ENCODE results near the gene ASTN1. TPM values are rescaled to one million over a fixed set of nuclear protein-coding genes. Genes with fewer than 3 reads are reported as not detected.

The ASTN1 gene
- total and polyA plus RNA-seq, 2 of the 4 experiments (the other 2 are of a cell fraction) = under 0.01 to 0.07 TPM

GRCh38 chr1:176976225-176976624 lies 188.3 kb downstream of the ASTN1 start:
- DNase-seq = no peak
- Histone ChIP-seq H3K9me3 (ENCODE audit: control insufficient read depth, insufficient read depth, low read length) (no peaks in the 10 kb centered on the region), H2AFZ (replicated peaks; ENCODE audit: low read length, poor library complexity) (no peak overlapping the region), H3K56ac (ENCODE audit: extremely low read depth, insufficient read depth, low read length) (no peak overlapping the region), H3K27me3 (ENCODE audit: control insufficient read depth, insufficient read depth, low read length) (no peaks in the 10 kb centered on the region), H4K20me1 (ENCODE audit: insufficient read depth, low read length) (no peaks in the 10 kb centered on the region), H2BK5ac (ENCODE audit: low read depth, low read length, poor library complexity, severe bottlenecking) (no peak overlapping the region), H3K14ac (replicated peaks; ENCODE audit: low read depth, low read length) (no peak overlapping the region), H3K9me1 (ENCODE audit: insufficient read depth, low read length) (no peaks in the 10 kb centered on the region), H3K27ac (ENCODE audit: insufficient read depth, low read length) (no peak overlapping the region), H3K4me2 (ENCODE audit: low read depth, low read length) (no peak overlapping the region), H2BK15ac (ENCODE audit: low read depth, low read length) (no peak overlapping the region), H4K91ac (ENCODE audit: insufficient read depth, low read depth, low read length) (no peak overlapping the region), H4K5ac (ENCODE audit: low read depth, low read length) (no peak overlapping the region), H4K8ac (ENCODE audit: low read depth in 2 of 2, low read length in 2 of 2) (no peak overlapping the region), H3K4me3 (ENCODE audit: insufficient read depth, low read depth, low read length) (no peak overlapping the region), H2BK120ac (ENCODE audit: low read depth, low read length) (no peak overlapping the region), H3K9ac (ENCODE audit: low read depth, low read length) (no peak overlapping the region), H2AK9ac (replicated peaks; ENCODE audit: low read depth, low read length, poor library complexity) (no peak overlapping the region), H3K18ac (ENCODE audit: low read depth, low read length) (no peak overlapping the region), H2BK20ac (ENCODE audit: low read depth, low read length) (no peak overlapping the region), H3K23ac (ENCODE audit: low read depth, low read length) (no peak overlapping the region), H3K4ac (ENCODE audit: low read depth, low read length) (no peak overlapping the region), H3K4me1 (ENCODE audit: control insufficient read depth, insufficient read depth, low read length) (no peaks in the 10 kb centered on the region), H3K36me3 (ENCODE audit: control insufficient read depth, insufficient read depth, low read length) (no peaks in the 10 kb centered on the region), H2AK5ac (ENCODE audit: low read depth, low read length) (no peak overlapping the region), H3K79me1 (ENCODE audit: low read depth in 1 of 2, low read length in 2 of 2) (no peaks in the 10 kb centered on the region)
- WGBS, 2 experiments (ENCODE audit: extremely low coverage in 2 of 2, insufficient read length in 1 of 2) = no CpG with 5 or more reads among the region's 4 CpGs
- ChIA-PET CTCF (no interaction called here), POLR2A (ENCODE audit: unreplicated experiment) (no interaction called here)
- in situ Hi-C loops (cut with MboI; ENCODE audit: low sequenced_read_pairs) = no loop called here
- BruUV-seq (replicated peaks) = no TSS peak
- no peak for TF ChIP-seq NFE2L2 (IDR thresholded peaks at IDR 0.05; ENCODE audit: low read depth, low read length)
- no peak for TF ChIP-seq BHLHE40 (IDR thresholded peaks at IDR 0.05; ENCODE audit: low read depth, low read length)
- no peak for TF ChIP-seq ELK1 (IDR thresholded peaks at IDR 0.05; ENCODE audit: borderline replicate concordance, low read depth, low read length)
- no peak for TF ChIP-seq MAZ (IDR thresholded peaks at IDR 0.05; ENCODE audit: borderline replicate concordance, low read depth, low read length)
- TF ChIP-seq POLR2A (IDR thresholded peaks at IDR 0.05; ENCODE audit: low read depth, low read length) = no peak
- TF ChIP-seq FOS (IDR thresholded peaks at IDR 0.05; ENCODE audit: low read depth, low read length) = no peak
- no peak for TF ChIP-seq RAD21 (IDR thresholded peaks at IDR 0.05; ENCODE audit: low read length)
- no peak for TF ChIP-seq CHD1 (IDR thresholded peaks at IDR 0.05; ENCODE audit: low read depth, low read length)
- no peak for TF ChIP-seq MXI1 (IDR thresholded peaks at IDR 0.05; ENCODE audit: borderline replicate concordance, low read depth, low read length)
- no peak for TF ChIP-seq RCOR1 (IDR thresholded peaks at IDR 0.05; ENCODE audit: insufficient replicate concordance, low read length)
- no peak for TF ChIP-seq SMC3 (IDR thresholded peaks at IDR 0.05; ENCODE audit: low read depth, low read length)
- no peak for TF ChIP-seq USF2 (IDR thresholded peaks at IDR 0.05; ENCODE audit: low read depth, low read length)
- TF ChIP-seq MAFK (IDR thresholded peaks at IDR 0.05; ENCODE audit: low read depth, low read length) = no peak
- TF ChIP-seq CTCF (conservative IDR thresholded peaks at IDR 0.05; ENCODE audit: low read depth, low read length) = no peak
- no peak for TF ChIP-seq RFX5 (IDR thresholded peaks at IDR 0.05; ENCODE audit: low read depth, low read length)
- no peak for TF ChIP-seq CEBPB (IDR thresholded peaks at IDR 0.05; ENCODE audit: low read depth, low read length)
- dilution Hi-C loops (cut with HindIII; ENCODE audit: low sequenced_read_pairs, unreplicated experiment) = no loop called here
- intact Hi-C loops (cut with micrococcal nuclease) = no loop called here
- no peak for ATAC-seq (ENCODE audit: low read depth)

Measured in IMR-90 (cell line).